ENCODE measurements around the gene PTPA.

DNA sequence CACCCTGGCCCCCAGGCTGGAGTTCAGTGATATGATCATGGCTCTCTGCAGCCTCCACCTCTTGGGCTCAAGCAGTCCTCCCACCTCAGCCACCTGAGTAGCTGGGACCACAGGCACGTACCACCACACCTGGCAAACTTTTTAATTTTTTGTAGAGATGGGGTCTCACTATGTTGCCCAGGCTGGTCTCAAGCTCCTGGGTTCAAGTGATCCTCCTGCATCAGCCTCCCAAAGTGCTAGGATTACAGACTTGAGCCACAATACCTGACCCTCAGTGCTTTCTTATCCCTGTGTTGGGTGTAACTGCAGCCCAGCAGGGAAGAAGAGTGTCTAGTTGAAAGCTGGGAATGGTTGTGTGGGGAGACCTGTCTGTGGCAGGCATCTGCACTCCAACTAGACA, 10.9 kb downstream of the PTPA start:
- no peak for TF ChIP-seq POLR2A (IDR thresholded peaks at IDR 0.05; ENCODE audit: low read length)
- TF ChIP-seq GATA1 (IDR thresholded peaks at IDR 0.05; ENCODE audit: low read depth, low read length): no peak
